GM23338 (cell line): Measurements from ENCODE around the gene BTLA.

ENCODE experiments used
- CREB1 ChIP-seq: fragments of 250-450 bp; sonication (Bioruptor Pico); IDR thresholded peaks from 2 replicates; pipeline ENCODE4 v1.5.0; 2020; ENCODE audit warnings: low read depth, mild to moderate bottlenecking, moderate library complexity
- POLR2AphosphoS5 ChIP-seq: IDR thresholded peaks from 2 replicates; pipeline ENCODE4 v1.6.1; 2016; ENCODE audit warnings: antibody characterized with exemption, low read depth
- TF ChIP-seq, protein P1 (sequence below), 2 experiments: fragments of 200-600 bp in 1 of 2; sonication (generic) in 1 of 2; conservative IDR thresholded peaks; 2 replicates each; pipeline versions ENCODE4 v1.5.1 to v1.6.1; 2016 to 2017; ENCODE audit warnings: antibody characterized with exemption in 2 of 2, low read depth in 2 of 2, mild to moderate bottlenecking in 2 of 2, moderate library complexity in 1 of 2
- TF ChIP-seq, protein P2 (sequence below): IDR thresholded peaks from one replicate; pipeline ENCODE4 v1.6.1; 2018; ENCODE audit warnings: antibody characterized with exemption; ENCODE audit not compliant: unreplicated experiment

DNA sequence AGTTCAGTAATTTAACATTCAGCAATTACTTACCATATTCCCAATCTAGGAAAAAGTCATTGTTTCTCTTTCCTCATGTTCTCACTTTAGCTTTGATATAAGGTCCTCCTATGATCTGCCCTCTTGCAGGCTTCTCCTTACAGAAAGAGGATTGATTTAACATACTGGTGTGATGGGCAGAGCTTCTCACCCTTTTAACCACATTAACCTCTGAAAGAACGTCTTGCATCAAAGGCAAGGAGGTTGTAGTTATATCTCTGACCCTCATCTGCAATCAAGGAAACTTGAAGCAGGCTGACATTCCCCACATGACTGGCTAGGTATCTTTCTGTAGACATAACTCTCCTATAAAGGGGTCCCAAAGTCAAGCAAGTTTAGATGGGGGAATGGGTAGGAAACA is 39.5 kb downstream of the BTLA start:
- TF ChIP-seq, protein P1, sequence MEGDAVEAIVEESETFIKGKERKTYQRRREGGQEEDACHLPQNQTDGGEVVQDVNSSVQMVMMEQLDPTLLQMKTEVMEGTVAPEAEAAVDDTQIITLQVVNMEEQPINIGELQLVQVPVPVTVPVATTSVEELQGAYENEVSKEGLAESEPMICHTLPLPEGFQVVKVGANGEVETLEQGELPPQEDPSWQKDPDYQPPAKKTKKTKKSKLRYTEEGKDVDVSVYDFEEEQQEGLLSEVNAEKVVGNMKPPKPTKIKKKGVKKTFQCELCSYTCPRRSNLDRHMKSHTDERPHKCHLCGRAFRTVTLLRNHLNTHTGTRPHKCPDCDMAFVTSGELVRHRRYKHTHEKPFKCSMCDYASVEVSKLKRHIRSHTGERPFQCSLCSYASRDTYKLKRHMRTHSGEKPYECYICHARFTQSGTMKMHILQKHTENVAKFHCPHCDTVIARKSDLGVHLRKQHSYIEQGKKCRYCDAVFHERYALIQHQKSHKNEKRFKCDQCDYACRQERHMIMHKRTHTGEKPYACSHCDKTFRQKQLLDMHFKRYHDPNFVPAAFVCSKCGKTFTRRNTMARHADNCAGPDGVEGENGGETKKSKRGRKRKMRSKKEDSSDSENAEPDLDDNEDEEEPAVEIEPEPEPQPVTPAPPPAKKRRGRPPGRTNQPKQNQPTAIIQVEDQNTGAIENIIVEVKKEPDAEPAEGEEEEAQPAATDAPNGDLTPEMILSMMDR (conservative IDR thresholded peaks at IDR 0.05; ENCODE audit: low read depth in 2 of 2) = no peak
- TF ChIP-seq, protein P2, sequence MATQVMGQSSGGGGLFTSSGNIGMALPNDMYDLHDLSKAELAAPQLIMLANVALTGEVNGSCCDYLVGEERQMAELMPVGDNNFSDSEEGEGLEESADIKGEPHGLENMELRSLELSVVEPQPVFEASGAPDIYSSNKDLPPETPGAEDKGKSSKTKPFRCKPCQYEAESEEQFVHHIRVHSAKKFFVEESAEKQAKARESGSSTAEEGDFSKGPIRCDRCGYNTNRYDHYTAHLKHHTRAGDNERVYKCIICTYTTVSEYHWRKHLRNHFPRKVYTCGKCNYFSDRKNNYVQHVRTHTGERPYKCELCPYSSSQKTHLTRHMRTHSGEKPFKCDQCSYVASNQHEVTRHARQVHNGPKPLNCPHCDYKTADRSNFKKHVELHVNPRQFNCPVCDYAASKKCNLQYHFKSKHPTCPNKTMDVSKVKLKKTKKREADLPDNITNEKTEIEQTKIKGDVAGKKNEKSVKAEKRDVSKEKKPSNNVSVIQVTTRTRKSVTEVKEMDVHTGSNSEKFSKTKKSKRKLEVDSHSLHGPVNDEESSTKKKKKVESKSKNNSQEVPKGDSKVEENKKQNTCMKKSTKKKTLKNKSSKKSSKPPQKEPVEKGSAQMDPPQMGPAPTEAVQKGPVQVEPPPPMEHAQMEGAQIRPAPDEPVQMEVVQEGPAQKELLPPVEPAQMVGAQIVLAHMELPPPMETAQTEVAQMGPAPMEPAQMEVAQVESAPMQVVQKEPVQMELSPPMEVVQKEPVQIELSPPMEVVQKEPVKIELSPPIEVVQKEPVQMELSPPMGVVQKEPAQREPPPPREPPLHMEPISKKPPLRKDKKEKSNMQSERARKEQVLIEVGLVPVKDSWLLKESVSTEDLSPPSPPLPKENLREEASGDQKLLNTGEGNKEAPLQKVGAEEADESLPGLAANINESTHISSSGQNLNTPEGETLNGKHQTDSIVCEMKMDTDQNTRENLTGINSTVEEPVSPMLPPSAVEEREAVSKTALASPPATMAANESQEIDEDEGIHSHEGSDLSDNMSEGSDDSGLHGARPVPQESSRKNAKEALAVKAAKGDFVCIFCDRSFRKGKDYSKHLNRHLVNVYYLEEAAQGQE = no peak
- TF ChIP-seq CREB1 = no peak
- TF ChIP-seq POLR2AphosphoS5 = no peak
